Sigmoid colon (tissue), 7 donors: ENCODE data around the gene NBPF1. TPM values are rescaled to one million over a fixed set of nuclear protein-coding genes. Genes with fewer than 3 reads are reported as not detected.
"Not testable (repeated sequence)": the region's sequence is repeated elsewhere in the genome, so short reads cannot be mapped to it uniquely, and the experiment has no call there.

Source experiments
- DNase-seq: peaks from one replicate; pipeline ENCODE4 v3.0.0-alpha.2; 2019
- H3K27ac ChIP-seq, 4 donors: fragments of 200-600 bp; sonication (generic); one replicate each; pipeline ENCODE4 v1.5.1; 2016 to 2019; ENCODE audit warnings: mild to moderate bottlenecking in 1 of 4
- H3K27me3 ChIP-seq, 3 donors: fragments of 200-600 bp; sonication (generic); one replicate each; pipeline ENCODE4 v1.5.1; 2019; ENCODE audit warnings: mild to moderate bottlenecking in 1 of 3
- H3K36me3 ChIP-seq, 4 donors: fragments of 200-600 bp; sonication (generic); one replicate each; pipeline ENCODE4 v1.5.1; 2016 to 2019
- H3K4me1 ChIP-seq, 4 donors: fragments of 200-600 bp; sonication (generic); one replicate each; pipeline ENCODE4 v1.5.1; 2017 to 2019
- H3K4me3 ChIP-seq, 4 donors: fragments of 200-600 bp; sonication (generic); one replicate each; pipeline ENCODE4 v1.5.1; 2017 to 2019; ENCODE audit warnings: mild to moderate bottlenecking in 2 of 4, moderate library complexity in 1 of 4
- H3K9me3 ChIP-seq, 4 donors: fragments of 200-600 bp in 3 of 4; sonication (generic) in 3 of 4; one replicate each; pipeline versions ENCODE4 v1.5.1 to v1.6.1; 2013 to 2019
- CTCF ChIP-seq, 4 experiments: fragments of 450-650 bp in 3 of 4; fragments of 200-600 bp in 1 of 4; IDR thresholded peaks; one replicate each; pipeline ENCODE4 v1.5.1; 2016 to 2019; ENCODE audit warnings: antibody characterized with exemption in 4 of 4, mild to moderate bottlenecking in 3 of 4, moderate library complexity in 2 of 4
- EP300 ChIP-seq, 4 donors: sonication (generic); formaldehyde crosslinking; IDR thresholded peaks; one replicate each; pipeline ENCODE4 v1.6.1; 2017; ENCODE audit warnings: antibody characterized with exemption in 4 of 4
- POLR2A ChIP-seq, 2 donors: fragments of 450-650 bp; IDR thresholded peaks; one replicate each; pipeline ENCODE4 v1.6.1; 2016; ENCODE audit warnings: antibody characterized with exemption in 2 of 2, mild to moderate bottlenecking in 2 of 2, moderate library complexity in 2 of 2
- POLR2AphosphoS5 ChIP-seq, 4 donors: sonication (generic); formaldehyde crosslinking; IDR thresholded peaks; one replicate each; pipeline ENCODE4 v1.6.1; 2017; ENCODE audit warnings: antibody characterized with exemption in 4 of 4
- WGBS, 2 donors: extraction: QIAGEN DNeasy Blood & Tissue Kit; methylation state at CpG; one replicate each; pipeline ENCODE4 v1.1.7; 2013; 5-methylcytosine and 5-hydroxymethylcytosine counted together
- intact Hi-C: fragments of 100-400 bp; cut with DNase I; formaldehyde crosslinking; loops from one replicate; pipeline ENCODE4 v1.15.1; 2023
- polyA plus RNA-seq, 3 donors: library from polyadenylated mRNA; stranded (reverse); fragments of 200-250 nt; gene quantifications; one replicate each; pipeline ENCODE4 v1.2.3, GENCODE V29; 2013
- total RNA-seq, 4 donors: library from RNA; depleted of rRNA; stranded (reverse); fragments of >200 nt; gene quantifications; one replicate each; pipeline ENCODE4 v1.1.0, GENCODE V29; 2016
- donor health status: healthy with polysubstance abuse.
- donor health status: Bipolar disorder and iron deficiency.
- donor health status: healthy.

Gene NBPF1
- total and polyA plus RNA-seq, 7 donors: 12.1 to 80.9 (median 32.9) TPM

- Histone ChIP-seq H3K36me3 (peaks cover 15 to 35% (median 26%) of the 10 kb centered on the region in 4 donors), H3K27me3 (no peaks in the 10 kb centered on the region), H3K4me1 (peaks cover 0 to 32% (median 19%) of the 10 kb centered on the region in 4 donors), H3K4me3 (no peak overlapping the region), H3K27ac (no peak overlapping the region), H3K9me3 (no peaks in the 10 kb centered on the region)
- TF ChIP-seq POLR2AphosphoS5 (IDR thresholded peaks at IDR 0.05) (no peak), EP300 (IDR thresholded peaks at IDR 0.05) (no peak), CTCF (IDR thresholded peaks at IDR 0.05) (no peak), POLR2A (IDR thresholded peaks at IDR 0.05) (no peak)
- DNase-seq: peak; percentile 64
- intact Hi-C loops: no loop called here
- WGBS, 2 donors: 93 to 94% methylated on average over 9 of the region's 9 CpGs
Measured at GRCh38 chr1:16608838-16609560, 4.4 kb downstream of the NBPF1 start.

- DNase-seq: peak; percentile 74
- 89 to 92% methylated on average over 10 of the region's 10 CpGs for WGBS, 2 donors
- intact Hi-C loops: not testable (repeated sequence)
Measured at GRCh38 chr1:16607853-16608815, 5.2 kb downstream of the NBPF1 start.

GRCh38 chr1:16607433-16607851 is 5.9 kb downstream of the NBPF1 start:
- TF ChIP-seq POLR2A (IDR thresholded peaks at IDR 0.05) (no peak), POLR2AphosphoS5 (IDR thresholded peaks at IDR 0.05) (no peak), EP300 (IDR thresholded peaks at IDR 0.05) (no peak), CTCF (IDR thresholded peaks at IDR 0.05) (no peak)
- Histone ChIP-seq H3K27ac (no peak overlapping the region), H3K4me1 (peaks cover 0 to 21% (median 12%) of the 10 kb centered on the region in 4 donors), H3K4me3 (no peak overlapping the region), H3K36me3 (peaks cover 15 to 35% (median 26%) of the 10 kb centered on the region in 4 donors), H3K9me3 (no peaks in the 10 kb centered on the region), H3K27me3 (no peaks in the 10 kb centered on the region)
- 90 to 91% methylated on average over 2 of the region's 2 CpGs for WGBS, 2 donors
- intact Hi-C loops: no loop called here
- peak; percentile 67 for DNase-seq

More at GRCh38 chr1:16607853-16608815, 5.2 kb downstream of the NBPF1 start:
- Histone ChIP-seq H3K36me3 (peaks cover 15 to 35% (median 26%) of the 10 kb centered on the region in 4 donors), H3K4me1 (peaks cover 0 to 26% (median 14%) of the 10 kb centered on the region in 4 donors)
- not testable (repeated sequence) for H3K27ac ChIP-seq, H3K27me3 ChIP-seq, H3K4me3 ChIP-seq, H3K9me3 ChIP-seq

- intact Hi-C loops, H3K9me3 ChIP-seq, H3K4me3 ChIP-seq, DNase-seq, H3K27ac ChIP-seq, H3K27me3 ChIP-seq: not testable (repeated sequence)
- WGBS, 2 donors: 90% methylated on average over 5 of the region's 5 CpGs
- Histone ChIP-seq H3K36me3 (peaks cover 15 to 35% (median 26%) of the 10 kb centered on the region in 4 donors), H3K4me1 (peaks cover 0 to 15% (median 6%) of the 10 kb centered on the region in 4 donors)
Measured at GRCh38 chr1:16606666-16607432, 6.5 kb downstream of the NBPF1 start.

GRCh38 chr1:16605532-16606505 is 7.5 kb downstream of the NBPF1 start:
- TF ChIP-seq POLR2A (IDR thresholded peaks at IDR 0.05) (no peak), CTCF (IDR thresholded peaks at IDR 0.05) (no peak), POLR2AphosphoS5 (IDR thresholded peaks at IDR 0.05) (no peak), EP300 (IDR thresholded peaks at IDR 0.05) (no peak)
- DNase-seq: peak; percentile 72
- no peak overlapping the region for H3K27ac ChIP-seq
- H3K27me3 ChIP-seq: no peaks in the 10 kb centered on the region
- H3K4me3 ChIP-seq: no peak overlapping the region
- intact Hi-C loops: no loop called here
- no peaks in the 10 kb centered on the region for H3K9me3 ChIP-seq
- peaks cover 15 to 35% (median 26%) of the 10 kb centered on the region in 4 donors for H3K36me3 ChIP-seq
- 85 to 86% methylated on average over 12 of the region's 12 CpGs for WGBS, 2 donors
- peaks cover 0 to 8% (median 0%) of the 10 kb centered on the region in 4 donors for H3K4me1 ChIP-seq
